SU-DHL-6 (cell line): Measurements from ENCODE around the gene MEIOSIN.

Experiments
- CTCF ChIP-seq: fragments of 200-600 bp; sonication (generic); IDR thresholded peaks from one replicate; pipeline ENCODE4 v1.5.1; 2017; ENCODE audit warnings: antibody characterized with exemption, mild to moderate bottlenecking, low read length, moderate library complexity; ENCODE audit not compliant: insufficient read depth, poor library complexity, severe bottlenecking
- EZH2phosphoT487 ChIP-seq: fragments of 200-600 bp; sonication (generic), shearing (Covaris generic); conservative IDR thresholded peaks from 2 replicates; pipeline ENCODE4 v1.6.1; 2018; ENCODE audit warnings: mild to moderate bottlenecking, antibody characterized with exemption, low read length, moderate library complexity, mixed read lengths

- TF ChIP-seq CTCF (no peak), EZH2phosphoT487 (no peak)
These were observed 24.5 kb downstream of the MEIOSIN start for GRCh38 chr19:45757695-45758094.
